ENCODE results near the gene HIPK3.

Gene HIPK3

GRCh38 chr11:33307984-33308383 is 50.8 kb downstream of the HIPK3 start:
- no peak overlapping the region for H3K9ac ChIP-seq
- no peak overlapping the region for H3K4me3 ChIP-seq (ENCODE audit: low read depth, low read length)
- no peaks in the 10 kb centered on the region for H3K9me3 ChIP-seq (ENCODE audit: control insufficient read depth, low read length)
- H2AFZ ChIP-seq, result no peak overlapping the region
- no peaks in the 10 kb centered on the region for H3K4me1 ChIP-seq
- no peak overlapping the region for H3K4me2 ChIP-seq (ENCODE audit: low read length)
- H3K79me2 ChIP-seq, result peaks cover 30% of the 10 kb centered on the region
- no peak overlapping the region for H3K27ac ChIP-seq
- no peaks in the 10 kb centered on the region for H3K27me3 ChIP-seq (ENCODE audit: control insufficient read depth, insufficient read depth, low read length)
- no peak for TF ChIP-seq CTCF (IDR thresholded peaks at IDR 0.05)
- H3K36me3 ChIP-seq (ENCODE audit: control insufficient read depth, insufficient read depth, low read length), result no peaks in the 10 kb centered on the region

- H2AFZ ChIP-seq, result no peak overlapping the region
- no peak overlapping the region for H3K9ac ChIP-seq
- no peaks in the 10 kb centered on the region for H3K36me3 ChIP-seq (ENCODE audit: control insufficient read depth, insufficient read depth, low read length)
- no peaks in the 10 kb centered on the region for H3K9me3 ChIP-seq (ENCODE audit: control insufficient read depth, low read length)
- H3K27ac ChIP-seq, result no peak overlapping the region
- peaks cover 29% of the 10 kb centered on the region for H3K79me2 ChIP-seq
- no peaks in the 10 kb centered on the region for H3K4me1 ChIP-seq
- H3K27me3 ChIP-seq (ENCODE audit: control insufficient read depth, insufficient read depth, low read length), result no peaks in the 10 kb centered on the region
- no peak overlapping the region for H3K4me2 ChIP-seq (ENCODE audit: low read length)
- no peak overlapping the region for H3K4me3 ChIP-seq (ENCODE audit: low read depth, low read length)
- no peak for TF ChIP-seq CTCF (IDR thresholded peaks at IDR 0.05)
Observed at GRCh38 chr11:33309118-33309517, 51.9 kb downstream of the HIPK3 start.

DNA sequence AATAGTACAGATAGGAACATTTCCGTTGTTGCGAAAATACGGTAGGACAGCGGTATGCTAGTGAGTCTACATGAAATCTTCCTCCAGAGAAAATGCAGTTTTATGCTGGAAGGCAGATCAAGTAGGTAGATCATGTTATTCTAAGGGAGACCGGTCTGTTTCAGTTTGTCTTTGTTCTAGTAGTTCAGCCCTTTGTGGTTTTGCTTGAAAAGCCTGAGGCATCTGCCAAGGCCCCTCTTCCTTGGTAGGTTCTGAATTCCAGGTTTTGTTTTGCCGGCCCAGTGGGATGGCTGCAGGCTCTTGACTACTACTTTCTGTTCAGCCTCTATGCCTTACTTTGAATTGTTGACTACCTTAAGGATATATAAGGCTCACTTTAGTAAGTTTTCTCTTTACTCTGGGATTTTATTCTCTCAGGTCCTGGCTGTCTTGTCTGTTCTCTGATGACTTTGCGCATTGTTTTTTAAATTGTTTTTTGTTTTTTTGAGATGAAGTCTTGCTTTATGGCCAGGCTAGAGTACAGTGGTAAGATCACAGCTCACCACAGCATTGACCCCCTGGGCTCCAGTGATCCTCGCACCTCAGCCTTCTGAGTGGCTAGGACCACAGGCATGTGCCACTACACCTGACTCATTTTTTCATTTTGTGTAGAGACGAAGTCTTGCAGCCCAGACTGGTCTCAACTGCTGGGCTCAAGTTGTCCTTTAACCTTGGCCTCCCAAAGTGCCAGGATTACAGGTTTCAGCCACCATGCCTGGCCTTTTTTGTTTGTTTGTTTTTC is 53.7 kb downstream of the HIPK3 start:
- Histone ChIP-seq H3K27ac (no peak overlapping the region), H3K36me3 (ENCODE audit: control insufficient read depth, insufficient read depth, low read length) (no peaks in the 10 kb centered on the region), H3K4me2 (ENCODE audit: low read length) (no peak overlapping the region), H3K9me3 (ENCODE audit: control insufficient read depth, low read length) (no peaks in the 10 kb centered on the region), H3K79me2 (peaks cover 26% of the 10 kb centered on the region), H3K9ac (no peak overlapping the region), H2AFZ (no peak overlapping the region), H3K4me1 (no peaks in the 10 kb centered on the region), H3K4me3 (ENCODE audit: low read depth, low read length) (no peak overlapping the region), H3K27me3 (ENCODE audit: control insufficient read depth, insufficient read depth, low read length) (no peaks in the 10 kb centered on the region)
- no peak for TF ChIP-seq CTCF (IDR thresholded peaks at IDR 0.05)

DNA sequence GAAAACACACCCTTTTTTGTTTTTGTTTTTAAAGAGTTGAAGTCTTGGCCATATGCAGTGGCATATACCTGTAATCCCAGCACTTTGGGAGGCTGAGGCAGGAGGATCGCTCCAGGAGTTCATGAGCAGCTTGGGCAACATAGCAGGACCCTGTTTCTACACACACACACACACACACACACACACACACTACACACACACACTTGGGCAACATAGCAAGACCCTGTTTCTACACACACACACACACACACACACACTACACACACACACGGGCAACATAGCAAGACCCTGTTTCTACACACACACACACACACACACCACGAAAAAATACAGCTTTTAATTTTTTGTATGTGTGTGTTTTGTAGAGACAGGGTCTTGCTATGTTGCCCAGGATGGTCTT is 54.5 kb downstream of the HIPK3 start:
- Histone ChIP-seq H2AFZ (no peak overlapping the region), H3K27me3 (ENCODE audit: control insufficient read depth, insufficient read depth, low read length) (no peaks in the 10 kb centered on the region), H3K9ac (no peak overlapping the region), H3K4me3 (ENCODE audit: low read depth, low read length) (no peak overlapping the region), H3K4me2 (ENCODE audit: low read length) (no peak overlapping the region), H3K9me3 (ENCODE audit: control insufficient read depth, low read length) (no peaks in the 10 kb centered on the region), H3K36me3 (ENCODE audit: control insufficient read depth, insufficient read depth, low read length) (no peaks in the 10 kb centered on the region), H3K4me1 (no peaks in the 10 kb centered on the region), H3K27ac (no peak overlapping the region), H3K79me2 (peaks cover 29% of the 10 kb centered on the region)
- no peak for TF ChIP-seq CTCF (IDR thresholded peaks at IDR 0.05)

- no peak for TF ChIP-seq CTCF (IDR thresholded peaks at IDR 0.05)
- Histone ChIP-seq H3K79me2 (peaks cover 15% of the 10 kb centered on the region), H3K36me3 (ENCODE audit: control insufficient read depth, insufficient read depth, low read length) (no peaks in the 10 kb centered on the region), H3K4me2 (ENCODE audit: low read length) (no peak overlapping the region), H3K27ac (no peak overlapping the region), H2AFZ (no peak overlapping the region), H3K27me3 (ENCODE audit: control insufficient read depth, insufficient read depth, low read length) (no peaks in the 10 kb centered on the region), H3K4me3 (ENCODE audit: low read depth, low read length) (no peak overlapping the region), H3K9ac (no peak overlapping the region), H3K9me3 (ENCODE audit: control insufficient read depth, low read length) (no peaks in the 10 kb centered on the region), H3K4me1 (no peaks in the 10 kb centered on the region)
Observed at GRCh38 chr11:33315822-33316221, 58.6 kb downstream of the HIPK3 start.
